ENCODE measurements around the gene COL19A1. TPM values are rescaled to one million over a fixed set of nuclear protein-coding genes. Genes with fewer than 3 reads are reported as not detected.
A peak's percentile ranks its signal among the peaks of the same experiment; 100 is the strongest.
"Not testable (repeated sequence)": the region's sequence is repeated elsewhere in the genome, so short reads cannot be mapped to it uniquely, and the experiment has no call there.

The COL19A1 gene
- total and polyA plus RNA-seq, 2 donors from 2014 or later, result 0.60 to 1.1 TPM

GRCh38 chr6:69994251-69994650 is 127.9 kb downstream of the COL19A1 start:
- H3K36me3 ChIP-seq (ENCODE audit: control insufficient read depth in 2 of 3, insufficient read depth in 3 of 3, low read length in 3 of 3), result no peaks in the 10 kb centered on the region
- no peaks in the 10 kb centered on the region for H3K27me3 ChIP-seq (ENCODE audit: control insufficient read depth, insufficient read depth, low read length)
- H3K4me3 ChIP-seq (ENCODE audit: low read length in 3 of 3), result no peak overlapping the region
- no peak overlapping the region for H3K27ac ChIP-seq (ENCODE audit: low read depth in 2 of 2, low read length in 2 of 2)
- FAIRE-seq, result no peak
- no peak for TF ChIP-seq CTCF (IDR thresholded peaks at IDR 0.05; ENCODE audit: borderline replicate concordance, extremely low read depth, insufficient read depth)
- no peak overlapping the region for H3K9ac ChIP-seq (ENCODE audit: low read length in 3 of 3)
- H3K4me1 ChIP-seq (ENCODE audit: control insufficient read depth in 2 of 3, insufficient read depth in 2 of 3, low read depth in 1 of 3, low read length in 3 of 3), result no peaks in the 10 kb centered on the region
- no peaks in the 10 kb centered on the region for H3K9me3 ChIP-seq (ENCODE audit: control insufficient read depth in 2 of 3, insufficient read depth in 1 of 3, low read length in 3 of 3)
- intact Hi-C loops (cut with DNase I), result no loop called here
- no peak for DNase-seq

GRCh38 chr6:70008189-70008588 is 141.8 kb downstream of the COL19A1 start:
- intact Hi-C loops (cut with DNase I), result no loop called here
- Histone ChIP-seq H3K4me1 (ENCODE audit: control insufficient read depth in 2 of 3, insufficient read depth in 2 of 3, low read depth in 1 of 3, low read length in 3 of 3) (no peaks in the 10 kb centered on the region), H3K9ac (ENCODE audit: low read length in 3 of 3) (no peak overlapping the region), H3K27me3 (ENCODE audit: control insufficient read depth, insufficient read depth, low read length) (no peaks in the 10 kb centered on the region), H3K4me3 (ENCODE audit: low read length in 3 of 3) (no peak overlapping the region), H3K36me3 (ENCODE audit: control insufficient read depth in 2 of 3, insufficient read depth in 3 of 3, low read length in 3 of 3) (no peaks in the 10 kb centered on the region), H3K27ac (ENCODE audit: low read depth in 2 of 2, low read length in 2 of 2) (no peak overlapping the region), H3K9me3 (ENCODE audit: control insufficient read depth in 2 of 3, insufficient read depth in 1 of 3, low read length in 3 of 3) (no peaks in the 10 kb centered on the region)
- peak; percentile 27 for FAIRE-seq
- no peak for DNase-seq
- no peak for TF ChIP-seq CTCF (IDR thresholded peaks at IDR 0.05; ENCODE audit: borderline replicate concordance, extremely low read depth, insufficient read depth)

GRCh38 chr6:70010339-70010738 is 144.0 kb downstream of the COL19A1 start:
- H3K36me3 ChIP-seq (ENCODE audit: control insufficient read depth in 2 of 3, insufficient read depth in 3 of 3, low read length in 3 of 3); H3K27me3 ChIP-seq (ENCODE audit: control insufficient read depth, insufficient read depth, low read length); DNase-seq; H3K9me3 ChIP-seq (ENCODE audit: control insufficient read depth in 2 of 3, insufficient read depth in 1 of 3, low read length in 3 of 3); H3K27ac ChIP-seq (ENCODE audit: low read depth in 2 of 2, low read length in 2 of 2); H3K4me1 ChIP-seq (ENCODE audit: control insufficient read depth in 2 of 3, insufficient read depth in 2 of 3, low read depth in 1 of 3, low read length in 3 of 3); intact Hi-C loops (cut with DNase I); FAIRE-seq; H3K9ac ChIP-seq (ENCODE audit: low read length in 3 of 3); H3K4me3 ChIP-seq (ENCODE audit: low read length in 3 of 3): not testable (repeated sequence)

- H3K9me3 ChIP-seq (ENCODE audit: control insufficient read depth in 2 of 3, insufficient read depth in 1 of 3, low read length in 3 of 3); H3K9ac ChIP-seq (ENCODE audit: low read length in 3 of 3); DNase-seq; H3K27me3 ChIP-seq (ENCODE audit: control insufficient read depth, insufficient read depth, low read length); intact Hi-C loops (cut with DNase I); FAIRE-seq; H3K36me3 ChIP-seq (ENCODE audit: control insufficient read depth in 2 of 3, insufficient read depth in 3 of 3, low read length in 3 of 3); H3K4me3 ChIP-seq (ENCODE audit: low read length in 3 of 3); H3K4me1 ChIP-seq (ENCODE audit: control insufficient read depth in 2 of 3, insufficient read depth in 2 of 3, low read depth in 1 of 3, low read length in 3 of 3); H3K27ac ChIP-seq (ENCODE audit: low read depth in 2 of 2, low read length in 2 of 2): not testable (repeated sequence)
Observed at GRCh38 chr6:70023201-70023600, 156.8 kb downstream of the COL19A1 start.

- H3K4me1 ChIP-seq (ENCODE audit: control insufficient read depth in 2 of 3, insufficient read depth in 2 of 3, low read depth in 1 of 3, low read length in 3 of 3), result no peaks in the 10 kb centered on the region
- H3K4me3 ChIP-seq (ENCODE audit: low read length in 3 of 3), result no peak overlapping the region
- intact Hi-C loops (cut with DNase I), result no loop called here
- no peak overlapping the region for H3K9ac ChIP-seq (ENCODE audit: low read length in 3 of 3)
- DNase-seq, result no peak
- H3K27ac ChIP-seq (ENCODE audit: low read depth in 2 of 2, low read length in 2 of 2), result no peak overlapping the region
- TF ChIP-seq CTCF (IDR thresholded peaks at IDR 0.05; ENCODE audit: borderline replicate concordance, extremely low read depth, insufficient read depth), result no peak
- no peaks in the 10 kb centered on the region for H3K36me3 ChIP-seq (ENCODE audit: control insufficient read depth in 2 of 3, insufficient read depth in 3 of 3, low read length in 3 of 3)
- no peaks in the 10 kb centered on the region for H3K9me3 ChIP-seq (ENCODE audit: control insufficient read depth in 2 of 3, insufficient read depth in 1 of 3, low read length in 3 of 3)
- H3K27me3 ChIP-seq (ENCODE audit: control insufficient read depth, insufficient read depth, low read length), result no peaks in the 10 kb centered on the region
- FAIRE-seq, result no peak
Observed at GRCh38 chr6:70028246-70028645, 161.9 kb downstream of the COL19A1 start.
